ENCODE data around the gene PLPP4. TPM values are rescaled to one million over a fixed set of nuclear protein-coding genes. Genes with fewer than 3 reads are reported as not detected.

PLPP4 gene
- polyA plus RNA-seq, 1 of the 3 experiments (the other 2 are of a cell fraction) = 27.9 TPM

DNA sequence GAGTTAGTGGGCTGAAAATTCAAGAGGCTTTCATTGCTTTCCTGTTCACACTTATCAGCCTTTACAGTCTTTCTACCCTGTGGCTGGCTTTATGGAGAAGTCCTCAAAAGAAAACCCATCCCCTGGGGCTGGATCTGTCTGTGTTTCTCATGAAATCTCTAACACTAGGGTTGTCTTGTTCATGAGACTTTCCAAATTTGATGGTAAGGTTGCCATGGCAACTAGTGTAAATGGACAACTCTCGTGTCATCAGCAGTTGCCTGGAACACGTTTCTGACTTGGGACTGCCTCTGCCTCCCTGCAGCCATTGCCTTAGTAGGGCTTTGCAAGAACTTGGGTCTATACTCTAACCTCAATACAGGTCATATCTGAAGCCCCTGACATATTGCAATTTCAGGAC lies 35.8 kb upstream of the PLPP4 start:
- Histone ChIP-seq H3K27me3 (ENCODE audit: insufficient read depth) (no peaks in the 10 kb centered on the region), H3K9ac (no peak overlapping the region), H3K4me2 (no peak overlapping the region), H3K9me3 (peaks cover 10% of the 10 kb centered on the region; the same call in 1 of the 2 replicates), H3K79me2 (ENCODE audit: insufficient read depth) (no peaks in the 10 kb centered on the region), H3K4me3 (ENCODE audit: low read depth in 2 of 2, low read length in 1 of 2) (no peak overlapping the region), H3K9me2 (no peaks in the 10 kb centered on the region), H3K36me3 (replicated peaks in 1 of 2; ENCODE audit: control insufficient read depth in 1 of 2, insufficient read depth in 2 of 2, low read length in 1 of 2) (no peaks in the 10 kb centered on the region), H3K4me1 (ENCODE audit: control insufficient read depth in 1 of 2, insufficient read depth in 2 of 2, low read depth in 1 of 2, low read length in 1 of 2) (peaks cover 0 to 13% of the 10 kb centered on the region in 2 experiments; a peak in 3 of 4 replicates), H2AFZ (ENCODE audit: low read depth) (no peak overlapping the region), H4K20me1 (ENCODE audit: insufficient read depth) (no peaks in the 10 kb centered on the region), H3K27ac (ENCODE audit: low read depth in 2 of 2, low read length in 1 of 2) (peak overlapping the region in 1 of 2 experiments; percentile 97; a peak in 2 of 4 replicates), H3F3A (replicated peaks; ENCODE audit: insufficient read depth) (peaks cover 48% of the 10 kb centered on the region)
- DNase-seq = no peak
- WGBS (ENCODE audit: low lambda C conversion rate) = 79% methylated on average over 2 of the region's 2 CpGs
- ChIA-PET POLR2A (no interaction called here), CTCF (interaction anchor here (1.1 to 1.2 kb wide), 2 partner anchors 180 to 315 kb away, joined by 3 to 5 read pairs; no protein-coding TSS in a partner anchor)
- TF ChIP-seq, protein P1, sequence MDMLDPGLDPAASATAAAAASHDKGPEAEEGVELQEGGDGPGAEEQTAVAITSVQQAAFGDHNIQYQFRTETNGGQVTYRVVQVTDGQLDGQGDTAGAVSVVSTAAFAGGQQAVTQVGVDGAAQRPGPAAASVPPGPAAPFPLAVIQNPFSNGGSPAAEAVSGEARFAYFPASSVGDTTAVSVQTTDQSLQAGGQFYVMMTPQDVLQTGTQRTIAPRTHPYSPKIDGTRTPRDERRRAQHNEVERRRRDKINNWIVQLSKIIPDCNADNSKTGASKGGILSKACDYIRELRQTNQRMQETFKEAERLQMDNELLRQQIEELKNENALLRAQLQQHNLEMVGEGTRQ (IDR thresholded peaks at IDR 0.05; ENCODE audit: borderline replicate concordance, low read depth, low read length) = no peak
- TF ChIP-seq ZBTB33 (IDR thresholded peaks at IDR 0.05; ENCODE audit: borderline replicate concordance, low read depth) (no peak), FOXJ3 (CRISPR knock-in tag; IDR thresholded peaks at IDR 0.05) (no peak), CTCF (IDR thresholded peaks at IDR 0.05) (no peak), SMC3 (IDR thresholded peaks at IDR 0.05; ENCODE audit: low read depth, low read length) (no peak), RXRA (IDR thresholded peaks at IDR 0.05; ENCODE audit: borderline replicate concordance, low read depth) (no peak), REST (IDR thresholded peaks at IDR 0.05; ENCODE audit: low read depth, low read length) (no peak), JUND (IDR thresholded peaks at IDR 0.05) (no peak)

Data from SK-N-SH (cell line).